GM12878 (cell line): ENCODE data around the gene EVI5L. TPM values are rescaled to one million over a fixed set of nuclear protein-coding genes. Genes with fewer than 3 reads are reported as not detected.

Experiments
- ATAC-seq: fragments of 200-7000 bp; cut with Tn5 transposase; 3 replicates; pipeline ENCODE4 v1.9.1; 2020; ENCODE audit warnings: mild to moderate bottlenecking, moderate library complexity
- BruUV-seq: library from RNA; stranded (reverse); fragments of 400-500 nt; replicated peaks from 2 replicates; lab custom pipeline; 2021; lab: Mats Ljungman, UMichigan
- CTCF ChIA-PET: fragments of 300-600 bp; sonication (Branson Sonifier 250); formaldehyde crosslinking; extraction: SDS; loops from one replicate; lab custom pipeline; 2021; ENCODE audit warnings: inconsistent platforms; lab: Yijun Ruan, JAX
- POLR2A ChIA-PET: fragments of 350-600 bp; formaldehyde crosslinking; extraction: SDS; loops from one replicate; lab custom pipeline; 2021; ENCODE audit warnings: inconsistent platforms; lab: Charles Lee
- RAD21 ChIA-PET: fragments of 300-600 bp; sonication (Branson Sonifier 250); formaldehyde crosslinking; loops from one replicate; lab custom pipeline; 2023; ENCODE audit warnings: antibody characterized with exemption; ENCODE audit not compliant: unreplicated experiment; lab: Charles Lee
- SMC1A ChIA-PET: fragments of 300-600 bp; sonication (Branson Sonifier 250); formaldehyde crosslinking; loops from one replicate; lab custom pipeline; 2023; ENCODE audit not compliant: unreplicated experiment, uncharacterized antibody; lab: Charles Lee
- DNase-seq: peaks from one replicate; pipeline ENCODE4 v3.0.0-alpha.2; 2011; ENCODE audit warnings: low read depth, low spot score
- FAIRE-seq: peaks from 3 replicates; lab custom pipeline; 2011; peaks lifted over from hg19 to GRCh38; lab: Jason Lieb, UNC
- H2AFZ ChIP-seq: 2 replicates; pipeline ENCODE4 v1.6.0; 2011; ENCODE audit warnings: low read depth, low read length, control low read depth; ENCODE audit not compliant: control insufficient read depth
- H3K27ac ChIP-seq: 2 replicates; pipeline ENCODE4 v1.5.1; 2011; ENCODE audit warnings: control low read depth; ENCODE audit not compliant: control insufficient read depth, insufficient read depth
- H3K27me3 ChIP-seq, 2 experiments: replicated peaks in 1 of 2; 2 replicates each; pipeline versions ENCODE4 v1.6.0 to v1.6.1; 2011; ENCODE audit warnings: low read length in 1 of 2; ENCODE audit not compliant: control insufficient read depth in 2 of 2, insufficient read depth in 2 of 2
- H3K36me3 ChIP-seq, 2 experiments: 2 replicates each; pipeline ENCODE4 v1.5.1; 2011; ENCODE audit warnings: low read length in 1 of 2; ENCODE audit not compliant: control insufficient read depth in 2 of 2, insufficient read depth in 2 of 2
- H3K4me1 ChIP-seq: 2 replicates; pipeline ENCODE4 v1.6.1; 2011; ENCODE audit warnings: mild to moderate bottlenecking, low read length, moderate library complexity, mixed read lengths; ENCODE audit not compliant: control insufficient read depth, insufficient read depth
- H3K4me2 ChIP-seq: 2 replicates; pipeline ENCODE4 v1.6.0; 2011; ENCODE audit warnings: control low read depth; ENCODE audit not compliant: control insufficient read depth, insufficient read depth
- H3K4me3 ChIP-seq: fragments of 200-600 bp; sonication (generic); 2 replicates; pipeline ENCODE4 v1.5.1; 2016
- H3K79me2 ChIP-seq: 2 replicates; pipeline ENCODE4 v1.6.0; 2011; ENCODE audit warnings: low read length; ENCODE audit not compliant: control insufficient read depth, insufficient read depth
- H3K9ac ChIP-seq: 2 replicates; pipeline ENCODE4 v1.8.0; 2011; ENCODE audit warnings: low read length, control low read depth, mixed read lengths; ENCODE audit not compliant: control insufficient read depth, insufficient read depth
- H3K9me3 ChIP-seq: replicated peaks from 3 replicates; pipeline ENCODE4 v1.5.1; 2011; ENCODE audit warnings: mild to moderate bottlenecking, low read length; ENCODE audit not compliant: control insufficient read depth, insufficient read depth
- H4K20me1 ChIP-seq: 2 replicates; pipeline ENCODE4 v1.6.0; 2011; ENCODE audit not compliant: control insufficient read depth, insufficient read depth
- HCFC1 ChIP-seq: fragments of 150-350 bp; IDR thresholded peaks from 2 replicates; pipeline ENCODE4 v1.6.1; 2014; ENCODE audit warnings: low read length
- IKZF2 ChIP-seq, 2 experiments: fragments of 450-650 bp; IDR thresholded peaks; 2 replicates each; pipeline ENCODE4 v1.6.1; 2017; ENCODE audit warnings: mild to moderate bottlenecking in 2 of 2, moderate library complexity in 2 of 2
- MTA3 ChIP-seq: IDR thresholded peaks from 2 replicates; pipeline ENCODE4 v1.6.1; 2012; ENCODE audit warnings: low read length, inconsistent platforms, borderline replicate concordance
- PAX8 ChIP-seq: fragments of 450-650 bp; IDR thresholded peaks from 2 replicates; pipeline ENCODE4 v1.6.1; 2017; ENCODE audit warnings: mild to moderate bottlenecking, moderate library complexity
- RFX5 ChIP-seq: IDR thresholded peaks from 2 replicates; pipeline ENCODE4 v1.6.1; 2011; ENCODE audit warnings: low read depth, low read length, improper control_type of control experiment
- RUNX3 ChIP-seq: IDR thresholded peaks from 2 replicates; pipeline ENCODE4 v1.6.1; 2012; ENCODE audit warnings: low read length, inconsistent platforms
- TCF12 ChIP-seq: IDR thresholded peaks from 2 replicates; pipeline ENCODE4 v1.6.1; 2011; ENCODE audit warnings: low read depth, mild to moderate bottlenecking, low read length
- WGBS: methylation state at CpG from one replicate; pipeline ENCODE4 v1.1.6; 2016; ENCODE audit warnings: low lambda C conversion rate; ENCODE audit not compliant: insufficient replicate concordance, insufficient coverage; ENCODE audit errors: missing lambda C conversion rate; 5-methylcytosine and 5-hydroxymethylcytosine counted together
- in situ Hi-C: fragments of 300-500 bp; cut with MboI; formaldehyde crosslinking; loops from 9 replicates; pipeline ENCODE4 v1.14.3; 2018; ENCODE audit warnings: mixed read lengths
- intact Hi-C: fragments of 100-400 bp; cut with micrococcal nuclease; formaldehyde crosslinking; loops from one replicate; pipeline ENCODE4 v1.14.2; 2022; ENCODE audit not compliant: unreplicated experiment
- polyA plus RNA-seq, 11 experiments: library from polyadenylated mRNA; depleted of rRNA in 4 of 11; unstranded in 6 of 11; stranded (reverse) in 5 of 11; fragments of >200 nt; fragmentation: Nextera tagmentation in 4 of 11; fragmentation: Illumina TruSeq in 1 of 11; extraction: Ambion mirVana in 4 of 11; extraction: Trizol in 1 of 11; gene quantifications; 1 replicate in 1 of 11; 2 replicates in 10 of 11; pipeline versions ENCODE4 v1.2.1 to v1.2.3, GENCODE V29; 2011 to 2016; ENCODE audit warnings: inconsistent platforms in 2 of 11, missing spikeins in 2 of 11, low read depth in 1 of 11
- total RNA-seq, 4 experiments: library from RNA; depleted of rRNA in 3 of 4; stranded (reverse); fragments of >200 nt in 3 of 4; fragmentation: Illumina TruSeq in 1 of 4; extraction: Trizol in 1 of 4; gene quantifications; 2 replicates each; pipeline versions ENCODE4 v1.2.1 to v1.2.3, GENCODE V29; 2013 to 2021
- TF ChIP-seq, protein P1 (sequence below): fragments of 450-650 bp; IDR thresholded peaks from 2 replicates; pipeline ENCODE4 v1.6.1; 2017; ENCODE audit warnings: mild to moderate bottlenecking, moderate library complexity
- TF ChIP-seq, protein P2 (sequence below): fragments of 450-650 bp; formaldehyde crosslinking; IDR thresholded peaks from 2 replicates; pipeline ENCODE4 v1.4.0; 2020; ENCODE audit warnings: mild to moderate bottlenecking, moderate library complexity
- TF ChIP-seq, protein P3 (sequence below): fragments of 450-650 bp; IDR thresholded peaks from 2 replicates; pipeline ENCODE4 v1.6.1; 2017; ENCODE audit warnings: mild to moderate bottlenecking

Gene EVI5L
- total and polyA plus RNA-seq, 10 of the 15 experiments (the other 5 are each of a cell fraction or from before 2014, with no cell fraction given) = 0.23 to 13.8 (median 5.0) TPM

DNA sequence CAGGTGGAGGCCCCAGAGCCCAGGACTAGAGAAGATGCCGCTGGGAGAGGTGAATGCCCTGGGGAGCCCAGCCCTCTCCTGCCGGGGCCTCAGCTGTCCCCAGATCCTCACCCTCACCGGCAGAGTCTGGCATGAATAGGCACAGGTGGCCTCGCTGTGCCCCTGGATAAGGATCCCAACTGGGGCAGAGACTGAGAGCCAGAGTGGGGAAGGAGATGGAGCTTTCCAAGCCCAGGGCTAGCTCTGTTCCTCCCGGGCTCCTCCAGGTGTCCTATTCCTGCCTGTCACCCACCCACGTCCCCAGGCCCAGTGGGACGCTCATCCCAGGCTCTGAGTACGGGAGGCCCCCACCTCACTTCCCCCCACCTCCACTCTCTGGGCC, 27.7 kb downstream of the EVI5L start:
- no peaks in the 10 kb centered on the region for H4K20me1 ChIP-seq
- H3K4me3 ChIP-seq = no peak overlapping the region
- DNase-seq (no peak), ATAC-seq (no peak), FAIRE-seq (no peak)
- peaks cover 7% of the 10 kb centered on the region for H3K4me1 ChIP-seq
- H3K9me3 ChIP-seq = no peaks in the 10 kb centered on the region; the same call in 2 of the 3 replicates
- ChIA-PET SMC1A (no interaction called here), CTCF (interaction anchor here (1.6 kb wide), 1 partner anchor 12 kb away, joined by 5 read pairs; no protein-coding TSS in a partner anchor), RAD21 (no interaction called here), POLR2A (no interaction called here)
- no peak overlapping the region for H3K27ac ChIP-seq
- peaks cover 0 to 8% of the 10 kb centered on the region in 2 experiments; a peak in 3 of 4 replicates for H3K27me3 ChIP-seq
- no peaks in the 10 kb centered on the region for H3K36me3 ChIP-seq
- no TSS peak for BruUV-seq
- in situ Hi-C loops (no loop called here), intact Hi-C loops (no loop called here)
- no peak overlapping the region for H2AFZ ChIP-seq
- H3K4me2 ChIP-seq = no peak overlapping the region
- H3K9ac ChIP-seq = no peak overlapping the region
- WGBS = 53% methylated on average over 6 of the region's 8 CpGs
- no peaks in the 10 kb centered on the region for H3K79me2 ChIP-seq
- TF ChIP-seq HCFC1 (no peak), TCF12 (no peak), RFX5 (no peak), RUNX3 (no peak), IKZF2 (IDR thresholded peaks at IDR 0.05) (no peak), MTA3 (no peak), PAX8 (no peak)
- TF ChIP-seq, protein P1, sequence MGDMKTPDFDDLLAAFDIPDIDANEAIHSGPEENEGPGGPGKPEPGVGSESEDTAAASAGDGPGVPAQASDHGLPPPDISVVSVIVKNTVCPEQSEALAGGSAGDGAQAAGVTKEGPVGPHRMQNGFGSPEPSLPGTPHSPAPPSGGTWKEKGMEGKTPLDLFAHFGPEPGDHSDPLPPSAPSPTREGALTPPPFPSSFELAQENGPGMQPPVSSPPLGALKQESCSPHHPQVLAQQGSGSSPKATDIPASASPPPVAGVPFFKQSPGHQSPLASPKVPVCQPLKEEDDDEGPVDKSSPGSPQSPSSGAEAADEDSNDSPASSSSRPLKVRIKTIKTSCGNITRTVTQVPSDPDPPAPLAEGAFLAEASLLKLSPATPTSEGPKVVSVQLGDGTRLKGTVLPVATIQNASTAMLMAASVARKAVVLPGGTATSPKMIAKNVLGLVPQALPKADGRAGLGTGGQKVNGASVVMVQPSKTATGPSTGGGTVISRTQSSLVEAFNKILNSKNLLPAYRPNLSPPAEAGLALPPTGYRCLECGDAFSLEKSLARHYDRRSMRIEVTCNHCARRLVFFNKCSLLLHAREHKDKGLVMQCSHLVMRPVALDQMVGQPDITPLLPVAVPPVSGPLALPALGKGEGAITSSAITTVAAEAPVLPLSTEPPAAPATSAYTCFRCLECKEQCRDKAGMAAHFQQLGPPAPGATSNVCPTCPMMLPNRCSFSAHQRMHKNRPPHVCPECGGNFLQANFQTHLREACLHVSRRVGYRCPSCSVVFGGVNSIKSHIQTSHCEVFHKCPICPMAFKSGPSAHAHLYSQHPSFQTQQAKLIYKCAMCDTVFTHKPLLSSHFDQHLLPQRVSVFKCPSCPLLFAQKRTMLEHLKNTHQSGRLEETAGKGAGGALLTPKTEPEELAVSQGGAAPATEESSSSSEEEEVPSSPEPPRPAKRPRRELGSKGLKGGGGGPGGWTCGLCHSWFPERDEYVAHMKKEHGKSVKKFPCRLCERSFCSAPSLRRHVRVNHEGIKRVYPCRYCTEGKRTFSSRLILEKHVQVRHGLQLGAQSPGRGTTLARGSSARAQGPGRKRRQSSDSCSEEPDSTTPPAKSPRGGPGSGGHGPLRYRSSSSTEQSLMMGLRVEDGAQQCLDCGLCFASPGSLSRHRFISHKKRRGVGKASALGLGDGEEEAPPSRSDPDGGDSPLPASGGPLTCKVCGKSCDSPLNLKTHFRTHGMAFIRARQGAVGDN = no peak
- TF ChIP-seq, protein P2, sequence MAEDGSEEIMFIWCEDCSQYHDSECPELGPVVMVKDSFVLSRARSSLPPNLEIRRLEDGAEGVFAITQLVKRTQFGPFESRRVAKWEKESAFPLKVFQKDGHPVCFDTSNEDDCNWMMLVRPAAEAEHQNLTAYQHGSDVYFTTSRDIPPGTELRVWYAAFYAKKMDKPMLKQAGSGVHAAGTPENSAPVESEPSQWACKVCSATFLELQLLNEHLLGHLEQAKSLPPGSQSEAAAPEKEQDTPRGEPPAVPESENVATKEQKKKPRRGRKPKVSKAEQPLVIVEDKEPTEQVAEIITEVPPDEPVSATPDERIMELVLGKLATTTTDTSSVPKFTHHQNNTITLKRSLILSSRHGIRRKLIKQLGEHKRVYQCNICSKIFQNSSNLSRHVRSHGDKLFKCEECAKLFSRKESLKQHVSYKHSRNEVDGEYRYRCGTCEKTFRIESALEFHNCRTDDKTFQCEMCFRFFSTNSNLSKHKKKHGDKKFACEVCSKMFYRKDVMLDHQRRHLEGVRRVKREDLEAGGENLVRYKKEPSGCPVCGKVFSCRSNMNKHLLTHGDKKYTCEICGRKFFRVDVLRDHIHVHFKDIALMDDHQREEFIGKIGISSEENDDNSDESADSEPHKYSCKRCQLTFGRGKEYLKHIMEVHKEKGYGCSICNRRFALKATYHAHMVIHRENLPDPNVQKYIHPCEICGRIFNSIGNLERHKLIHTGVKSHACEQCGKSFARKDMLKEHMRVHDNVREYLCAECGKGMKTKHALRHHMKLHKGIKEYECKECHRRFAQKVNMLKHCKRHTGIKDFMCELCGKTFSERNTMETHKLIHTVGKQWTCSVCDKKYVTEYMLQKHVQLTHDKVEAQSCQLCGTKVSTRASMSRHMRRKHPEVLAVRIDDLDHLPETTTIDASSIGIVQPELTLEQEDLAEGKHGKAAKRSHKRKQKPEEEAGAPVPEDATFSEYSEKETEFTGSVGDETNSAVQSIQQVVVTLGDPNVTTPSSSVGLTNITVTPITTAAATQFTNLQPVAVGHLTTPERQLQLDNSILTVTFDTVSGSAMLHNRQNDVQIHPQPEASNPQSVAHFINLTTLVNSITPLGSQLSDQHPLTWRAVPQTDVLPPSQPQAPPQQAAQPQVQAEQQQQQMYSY (CRISPR knock-in tag) = no peak
- TF ChIP-seq, protein P3, sequence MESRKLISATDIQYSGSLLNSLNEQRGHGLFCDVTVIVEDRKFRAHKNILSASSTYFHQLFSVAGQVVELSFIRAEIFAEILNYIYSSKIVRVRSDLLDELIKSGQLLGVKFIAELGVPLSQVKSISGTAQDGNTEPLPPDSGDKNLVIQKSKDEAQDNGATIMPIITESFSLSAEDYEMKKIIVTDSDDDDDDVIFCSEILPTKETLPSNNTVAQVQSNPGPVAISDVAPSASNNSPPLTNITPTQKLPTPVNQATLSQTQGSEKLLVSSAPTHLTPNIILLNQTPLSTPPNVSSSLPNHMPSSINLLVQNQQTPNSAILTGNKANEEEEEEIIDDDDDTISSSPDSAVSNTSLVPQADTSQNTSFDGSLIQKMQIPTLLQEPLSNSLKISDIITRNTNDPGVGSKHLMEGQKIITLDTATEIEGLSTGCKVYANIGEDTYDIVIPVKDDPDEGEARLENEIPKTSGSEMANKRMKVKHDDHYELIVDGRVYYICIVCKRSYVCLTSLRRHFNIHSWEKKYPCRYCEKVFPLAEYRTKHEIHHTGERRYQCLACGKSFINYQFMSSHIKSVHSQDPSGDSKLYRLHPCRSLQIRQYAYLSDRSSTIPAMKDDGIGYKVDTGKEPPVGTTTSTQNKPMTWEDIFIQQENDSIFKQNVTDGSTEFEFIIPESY = no peak
